K562 (cell line): ENCODE data around the gene VMP1. TPM values are rescaled to one million over a fixed set of nuclear protein-coding genes. Genes with fewer than 3 reads are reported as not detected.

ENCODE experiments used
- ATAC-seq: fragments of 200-7000 bp; cut with Tn5 transposase; 3 replicates; pipeline ENCODE4 v1.9.1; 2020; ENCODE audit warnings: moderate library complexity
- BruUV-seq: library from RNA; stranded (reverse); fragments of 400-500 nt; replicated peaks from 2 replicates; lab custom pipeline; 2021; lab: Mats Ljungman, UMichigan
- CTCF ChIA-PET: fragments of 300-600 bp; formaldehyde crosslinking; extraction: SDS; loops from one replicate; lab custom pipeline; 2021; ENCODE audit warnings: low intra/inter-chr PET ratio; lab: Yijun Ruan, JAX
- POLR2A ChIA-PET: fragments of 300-600, 350-650 bp; sonication (Branson Sonifier 250); formaldehyde crosslinking; extraction: SDS; loops from one replicate; lab custom pipeline; 2021; ENCODE audit warnings: antibody characterized with exemption, inconsistent platforms; lab: Yijun Ruan, JAX
- DNase-seq, 4 experiments: peaks; one replicate each; pipeline versions ENCODE4 v3.0.0 to v3.0.0-alpha.2; 2011 to 2018; ENCODE audit warnings: low spot score in 3 of 4, mixed read lengths in 3 of 4; ENCODE audit errors: extremely low read depth in 1 of 4
- FAIRE-seq: peaks from 2 replicates; lab custom pipeline; 2011; peaks lifted over from hg19 to GRCh38; lab: Jason Lieb, UNC
- H2AFZ ChIP-seq: 2 replicates; pipeline ENCODE4 v1.6.0; 2011; ENCODE audit warnings: low read depth, low read length, control low read depth, inconsistent platforms
- H3K27ac ChIP-seq: fragments of 200-600 bp; 3 replicates; pipeline ENCODE4 v1.8.0; 2011; ENCODE audit warnings: low read depth, mild to moderate bottlenecking, control low read depth, inconsistent platforms, low read length, moderate library complexity, mixed read lengths; ENCODE audit errors: extremely low read depth
- H3K27me3 ChIP-seq, 2 experiments: fragments of 300-600 bp in 1 of 2; 2 replicates in 1 of 2; 3 replicates in 1 of 2; pipeline versions ENCODE4 v1.6.0 to v1.8.0; 2011; ENCODE audit warnings: inconsistent platforms in 2 of 2, low read length in 2 of 2, mild to moderate bottlenecking in 1 of 2, mixed read lengths in 1 of 2, moderate library complexity in 1 of 2; ENCODE audit not compliant: control insufficient read depth in 2 of 2, insufficient read depth in 2 of 2
- H3K36me3 ChIP-seq: fragments of 300-600 bp; 3 replicates; pipeline ENCODE4 v1.8.0; 2011; ENCODE audit warnings: mild to moderate bottlenecking, low read length, inconsistent platforms; ENCODE audit not compliant: control insufficient read depth, insufficient read depth
- H3K4me1 ChIP-seq, 2 experiments: fragments of 200-600 bp in 1 of 2; replicated peaks in 1 of 2; 2 replicates in 1 of 2; 3 replicates in 1 of 2; pipeline versions ENCODE4 v1.5.1 to v1.8.0; 2011; ENCODE audit warnings: inconsistent platforms in 2 of 2, low read length in 2 of 2, mild to moderate bottlenecking in 1 of 2, mixed read lengths in 1 of 2, moderate library complexity in 1 of 2; ENCODE audit not compliant: control insufficient read depth in 2 of 2, insufficient read depth in 2 of 2
- H3K4me2 ChIP-seq: 2 replicates; pipeline ENCODE4 v1.6.1; 2011; ENCODE audit warnings: low read length, control low read depth, inconsistent platforms, mixed read lengths; ENCODE audit not compliant: insufficient read depth
- H3K4me3 ChIP-seq: fragments of 200-600 bp; sonication (generic), shearing (Covaris generic); 2 replicates; pipeline ENCODE4 v1.5.1; 2016; ENCODE audit warnings: control low read depth, inconsistent platforms
- H3K79me2 ChIP-seq: fragments of 200-600 bp; 3 replicates; pipeline ENCODE4 v1.8.0; 2011; ENCODE audit warnings: low read length, inconsistent platforms; ENCODE audit not compliant: control insufficient read depth, insufficient read depth
- H3K9ac ChIP-seq, 2 experiments: 2 replicates each; pipeline versions ENCODE4 v1.6.0 to v1.6.1; 2011; ENCODE audit warnings: low read depth in 2 of 2, low read length in 2 of 2, control low read depth in 1 of 2, inconsistent platforms in 1 of 2, mild to moderate bottlenecking in 1 of 2, mixed read lengths in 1 of 2; ENCODE audit not compliant: insufficient read depth in 1 of 2
- H3K9me1 ChIP-seq: one replicate; pipeline ENCODE4 v1.6.0; 2011; ENCODE audit warnings: inconsistent platforms, mild to moderate bottlenecking, low read length, moderate library complexity; ENCODE audit not compliant: control insufficient read depth, insufficient read depth
- H3K9me3 ChIP-seq: replicated peaks from 2 replicates; pipeline ENCODE4 v1.5.1; 2011; ENCODE audit warnings: low read depth, low read length, inconsistent platforms; ENCODE audit not compliant: control insufficient read depth, insufficient read depth
- H4K20me1 ChIP-seq: replicated peaks from 2 replicates; pipeline ENCODE4 v1.6.1; 2011; ENCODE audit warnings: low read length, inconsistent platforms, mixed read lengths; ENCODE audit not compliant: control insufficient read depth, insufficient read depth
- CXXC5 ChIP-seq: fragments of 250-450 bp; sonication (Bioruptor Pico); IDR thresholded peaks from 2 replicates; pipeline ENCODE4 v1.8.0; 2022; ENCODE audit warnings: inconsistent platforms, mild to moderate bottlenecking, moderate library complexity
- DEAF1 ChIP-seq: fragments of 450-650 bp; formaldehyde crosslinking; IDR thresholded peaks from 2 replicates; pipeline ENCODE4 v1.4.0; 2020; ENCODE audit warnings: mild to moderate bottlenecking, moderate library complexity
- GTF2A2 ChIP-seq: IDR thresholded peaks from 2 replicates; pipeline ENCODE4 v1.6.1; 2016; ENCODE audit warnings: mild to moderate bottlenecking, missing genetic modification characterization, missing compliant biosample characterization
- GTF2E2 ChIP-seq: fragments of 200-800 bp; sonication (Bioruptor generic); IDR thresholded peaks from 2 replicates; pipeline ENCODE4 v1.6.1; 2016; ENCODE audit warnings: missing genetic modification characterization, missing compliant biosample characterization
- HBP1 ChIP-seq: fragments of 450-650 bp; formaldehyde crosslinking; IDR thresholded peaks from 2 replicates; pipeline ENCODE4 v1.4.0; 2022; ENCODE audit warnings: missing genetic modification characterization
- KDM2B ChIP-seq: fragments of 250-450 bp; sonication (Bioruptor Pico); IDR thresholded peaks from 2 replicates; pipeline ENCODE4 v1.8.0; 2021; ENCODE audit warnings: mild to moderate bottlenecking, moderate library complexity
- MAZ ChIP-seq, 2 experiments: fragments of 450-650 bp in 1 of 2; sonication (generic) in 1 of 2; formaldehyde crosslinking; IDR thresholded peaks in 1 of 2; conservative IDR thresholded peaks in 1 of 2; 2 replicates each; pipeline versions ENCODE4 v1.4.0 to v1.5.0; 2020; ENCODE audit warnings: mild to moderate bottlenecking in 1 of 2, missing genetic modification reagents in 1 of 2
- NR2C1 ChIP-seq, 2 experiments: fragments of 450-650 bp; IDR thresholded peaks; 2 replicates each; pipeline ENCODE4 v1.6.1; 2017; ENCODE audit warnings: mild to moderate bottlenecking in 2 of 2, antibody characterized with exemption in 1 of 2, inconsistent platforms in 1 of 2, missing compliant biosample characterization in 1 of 2, missing genetic modification characterization in 1 of 2
- POLR2G ChIP-seq: fragments of 200-400 bp; formaldehyde crosslinking; IDR thresholded peaks from 2 replicates; pipeline ENCODE4 v1.6.1; 2017; ENCODE audit warnings: low read depth, mild to moderate bottlenecking, antibody characterized with exemption, low read length, moderate library complexity
- RBFOX2 ChIP-seq: fragments of 200-400 bp; formaldehyde crosslinking; IDR thresholded peaks from 2 replicates; pipeline ENCODE4 v1.6.1; 2017; ENCODE audit warnings: low read depth, mild to moderate bottlenecking, low read length, moderate library complexity
- RBM22 ChIP-seq: fragments of 200-400 bp; formaldehyde crosslinking; IDR thresholded peaks from 2 replicates; pipeline ENCODE4 v1.6.1; 2018; ENCODE audit warnings: low read length, low read depth; ENCODE audit not compliant: poor library complexity, severe bottlenecking
- SUPT5H ChIP-seq: fragments of 450-650 bp; IDR thresholded peaks from 2 replicates; pipeline ENCODE4 v1.6.1; 2016
- ZBTB26 ChIP-seq: fragments of 450-650 bp; formaldehyde crosslinking; IDR thresholded peaks from 2 replicates; pipeline ENCODE4 v1.4.0; 2022; ENCODE audit warnings: missing genetic modification characterization
- ZNF311 ChIP-seq: fragments of 250-450 bp; sonication (Bioruptor Pico); IDR thresholded peaks from 2 replicates; pipeline ENCODE4 v1.4.0; 2020; ENCODE audit warnings: mild to moderate bottlenecking, moderate library complexity
- ZNF668 ChIP-seq: fragments of 250-450 bp; sonication (Bioruptor Pico); IDR thresholded peaks from 2 replicates; pipeline ENCODE4 v1.8.0; 2022; ENCODE audit warnings: mild to moderate bottlenecking, inconsistent platforms
- WGBS: fragments of 100-300 bp; shearing (Covaris generic); methylation state at CpG from one replicate; pipeline ENCODE4 v1.1.6; 2016; ENCODE audit warnings: low coverage, mixed read lengths; ENCODE audit not compliant: insufficient coverage; ENCODE audit errors: missing lambda C conversion rate; 5-methylcytosine and 5-hydroxymethylcytosine counted together
- in situ Hi-C: fragments of 300-500 bp; cut with MboI; formaldehyde crosslinking; loops from 4 replicates; pipeline ENCODE4 v1.15.0; 2018; ENCODE audit warnings: inconsistent platforms, mixed read lengths
- intact Hi-C: fragments of 100-400 bp; cut with micrococcal nuclease; formaldehyde crosslinking; loops from 2 replicates; pipeline ENCODE4 v1.14.2; 2022
- polyA plus RNA-seq, 8 experiments: library from polyadenylated mRNA; depleted of rRNA in 4 of 8; stranded (reverse) in 5 of 8; unstranded in 3 of 8; fragments of >200 nt; fragmentation: Nextera tagmentation in 2 of 8; fragmentation: Illumina TruSeq in 1 of 8; extraction: Ambion mirVana in 2 of 8; extraction: Trizol in 1 of 8; gene quantifications; 2 replicates each; pipeline versions ENCODE4 v1.2.1 to v1.2.3, GENCODE V29; 2011 to 2014; ENCODE audit warnings: inconsistent platforms in 1 of 8, missing spikeins in 1 of 8
- total RNA-seq, 7 experiments: library from RNA; depleted of rRNA in 6 of 7; stranded (reverse); fragments of >200 nt in 6 of 7; fragmentation: Illumina TruSeq in 2 of 7; extraction: Trizol in 2 of 7; gene quantifications; 2 replicates each; pipeline versions ENCODE4 v1.2.1 to v1.2.3, GENCODE V29; 2011 to 2021; ENCODE audit warnings: low replicate concordance in 1 of 7

The VMP1 gene
- total and polyA plus RNA-seq, 9 of the 15 experiments (the other 6 are each of a cell fraction or from before 2014, with no cell fraction given): 123 to 304 (median 151) TPM

DNA sequence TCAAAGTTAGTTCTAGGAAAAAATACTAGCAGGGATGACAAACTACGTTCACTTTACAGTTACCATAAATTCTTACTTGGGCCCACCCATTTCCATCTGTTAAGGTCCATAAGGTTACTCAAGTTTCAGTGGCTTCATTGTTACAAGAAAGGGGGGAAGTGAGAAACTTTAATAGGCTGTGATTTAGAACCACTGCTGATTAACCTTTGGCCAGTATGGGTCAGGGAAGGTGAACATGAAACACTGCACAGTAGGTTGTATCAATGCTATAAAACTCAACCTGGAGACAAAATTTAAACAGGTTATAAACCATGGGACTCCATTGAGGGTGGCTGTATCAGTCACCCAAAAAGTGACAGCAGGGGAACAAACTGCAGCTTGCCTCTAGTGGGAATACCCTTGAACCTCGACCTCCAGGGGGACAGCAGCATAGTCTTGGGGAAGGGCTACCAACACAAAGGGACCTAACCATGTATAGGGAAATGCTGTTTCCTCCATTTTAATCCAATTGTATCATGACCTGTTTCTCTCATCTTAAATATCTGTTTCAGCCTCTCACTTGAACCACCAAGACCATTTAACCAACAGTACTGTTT is 10.7 kb upstream of the VMP1 start:
- Histone ChIP-seq H3K27ac (peak overlapping the region; percentile 58; the same call in 1 of the 3 replicates), H3K4me3 (no peak overlapping the region), H3K79me2 (peaks cover 88% of the 10 kb centered on the region), H3K4me2 (no peak overlapping the region), H2AFZ (no peak overlapping the region), H3K4me1 (peaks cover 2 to 48% of the 10 kb centered on the region in 2 experiments; a peak in 2 of 5 replicates), H3K9ac (peak overlapping the region in 1 of 2 experiments; percentile 22; a peak in 1 of 4 replicates), H3K27me3 (no peaks in the 10 kb centered on the region), H3K9me3 (no peaks in the 10 kb centered on the region), H4K20me1 (peaks cover 64% of the 10 kb centered on the region), H3K9me1 (no peaks in the 10 kb centered on the region), H3K36me3 (peaks cover 96% of the 10 kb centered on the region)
- POLR2A ChIA-PET: interaction anchor here (0.7 to 1.8 kb wide), 4 partner anchors 9 to 141 kb away, joined by 3 to 7 read pairs (median 4); no protein-coding TSS in a partner anchor
- 49% methylated on average over 2 of the region's 2 CpGs for WGBS
- in situ Hi-C loops: no loop called here
- ATAC-seq (peak; percentile 7), DNase-seq (no peak), FAIRE-seq (no peak)
- intact Hi-C loops: no loop called here
- CTCF ChIA-PET: no interaction called here
- no TSS peak for BruUV-seq
- 0 out of 2 replicates have a peak, but pooled peaks have one; percentile 6 for TF ChIP-seq ZNF311 (CRISPR knock-in tag)
- TF ChIP-seq NR2C1 (IDR thresholded peaks at IDR 0.05): no peak
- peak; percentile 45 for TF ChIP-seq NR2C1 (tag; IDR thresholded peaks at IDR 0.05)
- TF ChIP-seq ZNF668: 0 out of 2 replicates have a peak, but pooled peaks have one; percentile 12
- 0 out of 2 replicates have a peak, but pooled peaks have one; percentile 12 for TF ChIP-seq HBP1 (CRISPR knock-in tag)
- TF ChIP-seq GTF2A2: peak; percentile 38; the same call in 1 of the 2 replicates
- peak; percentile 47 for TF ChIP-seq RBM22
- peak; percentile 43 for TF ChIP-seq POLR2G
- TF ChIP-seq CXXC5 (CRISPR knock-in tag): peak; percentile 11; the same call in 1 of the 2 replicates
- no peak for TF ChIP-seq KDM2B (CRISPR knock-in tag)
- peak; percentile 49; the same call in 1 of the 2 replicates for TF ChIP-seq SUPT5H
- TF ChIP-seq GTF2E2 (tag): 0 out of 2 replicates have a peak, but pooled peaks have one; percentile 19
- 0 out of 2 replicates have a peak, but pooled peaks have one; percentile 22 for TF ChIP-seq DEAF1 (CRISPR knock-in tag)
- peak; percentile 48; the same call in 1 of the 2 replicates for TF ChIP-seq RBFOX2
- TF ChIP-seq ZBTB26 (CRISPR knock-in tag): 0 out of 2 replicates have a peak, but pooled peaks have one; percentile 1
- TF ChIP-seq MAZ (CRISPR knock-in tag; conservative IDR thresholded peaks at IDR 0.05 in 1 of 2, IDR thresholded peaks at IDR 0.05 in 1 of 2): 0 out of 4 replicates have a peak, but pooled peaks of 1 of the 2 experiments have one; percentile 38
